ENCODE results near the gene PRR35. TPM values are rescaled to one million over a fixed set of nuclear protein-coding genes. Genes with fewer than 3 reads are reported as not detected.

The PRR35 gene
- total and polyA plus RNA-seq, 2 of the 4 experiments (the other 2 are of a cell fraction) = not detected

GRCh38 chr16:592518-593306, 32.5 kb downstream of the PRR35 start:
- no TSS peak for BruUV-seq (replicated peaks)
- no peak overlapping the region for H4K8ac ChIP-seq (ENCODE audit: low read depth in 2 of 2, low read length in 2 of 2)
- no peak overlapping the region for H2BK5ac ChIP-seq (ENCODE audit: low read depth, low read length, poor library complexity, severe bottlenecking)
- ChIA-PET POLR2A (ENCODE audit: unreplicated experiment) (interaction anchor here (0.5 kb wide), 1 partner anchor 51 kb away, joined by 20 read pairs; no protein-coding TSS in a partner anchor), CTCF (no interaction called here)
- no peak overlapping the region for H3K18ac ChIP-seq (ENCODE audit: low read depth, low read length)
- H4K91ac ChIP-seq (ENCODE audit: insufficient read depth, low read depth, low read length) = no peak overlapping the region
- no peak overlapping the region for H2AK5ac ChIP-seq (ENCODE audit: low read depth, low read length)
- H3K4me3 ChIP-seq (ENCODE audit: insufficient read depth, low read depth, low read length) = no peak overlapping the region
- H3K4me2 ChIP-seq (ENCODE audit: low read depth, low read length) = no peak overlapping the region
- peaks cover 12% of the 10 kb centered on the region; the same call in 1 of the 2 replicates for H3K9me1 ChIP-seq (ENCODE audit: insufficient read depth, low read length)
- H3K4me1 ChIP-seq (ENCODE audit: control insufficient read depth, insufficient read depth, low read length) = peaks cover 11% of the 10 kb centered on the region
- no peak for DNase-seq
- H2BK20ac ChIP-seq (ENCODE audit: low read depth, low read length) = no peak overlapping the region
- H4K20me1 ChIP-seq (ENCODE audit: insufficient read depth, low read length) = peaks cover 63% of the 10 kb centered on the region
- intact Hi-C loops (cut with micrococcal nuclease) (no loop called here), in situ Hi-C loops (cut with MboI; ENCODE audit: low sequenced_read_pairs) (no loop called here), dilution Hi-C loops (cut with HindIII; ENCODE audit: low sequenced_read_pairs, unreplicated experiment) (no loop called here)
- H3K14ac ChIP-seq (replicated peaks; ENCODE audit: low read depth, low read length) = no peak overlapping the region
- H3K79me1 ChIP-seq (ENCODE audit: low read depth in 1 of 2, low read length in 2 of 2) = peaks cover 31 to 82% of the 10 kb centered on the region in 2 experiments; a peak in 3 of 4 replicates
- H3K9me3 ChIP-seq (ENCODE audit: control insufficient read depth, insufficient read depth, low read length) = no peaks in the 10 kb centered on the region
- no peaks in the 10 kb centered on the region for H3K27me3 ChIP-seq (ENCODE audit: control insufficient read depth, insufficient read depth, low read length)
- H3K4ac ChIP-seq (ENCODE audit: low read depth, low read length) = no peak overlapping the region
- H2AK9ac ChIP-seq (replicated peaks; ENCODE audit: low read depth, low read length, poor library complexity) = peak overlapping the region; percentile 5
- H3K56ac ChIP-seq (ENCODE audit: extremely low read depth, insufficient read depth, low read length) = no peak overlapping the region
- H3K36me3 ChIP-seq (ENCODE audit: control insufficient read depth, insufficient read depth, low read length) = peaks cover 5% of the 10 kb centered on the region; the same call in 1 of the 2 replicates
- no peak overlapping the region for H3K27ac ChIP-seq (ENCODE audit: insufficient read depth, low read length)
- no peak overlapping the region for H3K23ac ChIP-seq (ENCODE audit: low read depth, low read length)
- no peak overlapping the region for H4K5ac ChIP-seq (ENCODE audit: low read depth, low read length)
- TF ChIP-seq CEBPB (IDR thresholded peaks at IDR 0.05; ENCODE audit: low read depth, low read length) (peak; percentile 56), SMC3 (IDR thresholded peaks at IDR 0.05; ENCODE audit: low read depth, low read length) (no peak), RFX5 (IDR thresholded peaks at IDR 0.05; ENCODE audit: low read depth, low read length) (no peak), POLR2A (IDR thresholded peaks at IDR 0.05; ENCODE audit: low read depth, low read length) (no peak)
- H2AFZ ChIP-seq (replicated peaks; ENCODE audit: low read length, poor library complexity) = no peak overlapping the region
- no peak overlapping the region for H2BK120ac ChIP-seq (ENCODE audit: low read depth, low read length)
- no peak overlapping the region for H3K9ac ChIP-seq (ENCODE audit: low read depth, low read length)
- H2BK15ac ChIP-seq (ENCODE audit: low read depth, low read length) = no peak overlapping the region
- no peak for ATAC-seq (ENCODE audit: low read depth)
- WGBS, 2 experiments (ENCODE audit: extremely low coverage in 2 of 2, insufficient read length in 1 of 2) = 94% methylated on average over 12 of the region's 24 CpGs; no CpG with 5 or more reads in 1 of the 2 experiments
